ENCODE measurements around the gene TMEM175.

Gene TMEM175

DNA sequence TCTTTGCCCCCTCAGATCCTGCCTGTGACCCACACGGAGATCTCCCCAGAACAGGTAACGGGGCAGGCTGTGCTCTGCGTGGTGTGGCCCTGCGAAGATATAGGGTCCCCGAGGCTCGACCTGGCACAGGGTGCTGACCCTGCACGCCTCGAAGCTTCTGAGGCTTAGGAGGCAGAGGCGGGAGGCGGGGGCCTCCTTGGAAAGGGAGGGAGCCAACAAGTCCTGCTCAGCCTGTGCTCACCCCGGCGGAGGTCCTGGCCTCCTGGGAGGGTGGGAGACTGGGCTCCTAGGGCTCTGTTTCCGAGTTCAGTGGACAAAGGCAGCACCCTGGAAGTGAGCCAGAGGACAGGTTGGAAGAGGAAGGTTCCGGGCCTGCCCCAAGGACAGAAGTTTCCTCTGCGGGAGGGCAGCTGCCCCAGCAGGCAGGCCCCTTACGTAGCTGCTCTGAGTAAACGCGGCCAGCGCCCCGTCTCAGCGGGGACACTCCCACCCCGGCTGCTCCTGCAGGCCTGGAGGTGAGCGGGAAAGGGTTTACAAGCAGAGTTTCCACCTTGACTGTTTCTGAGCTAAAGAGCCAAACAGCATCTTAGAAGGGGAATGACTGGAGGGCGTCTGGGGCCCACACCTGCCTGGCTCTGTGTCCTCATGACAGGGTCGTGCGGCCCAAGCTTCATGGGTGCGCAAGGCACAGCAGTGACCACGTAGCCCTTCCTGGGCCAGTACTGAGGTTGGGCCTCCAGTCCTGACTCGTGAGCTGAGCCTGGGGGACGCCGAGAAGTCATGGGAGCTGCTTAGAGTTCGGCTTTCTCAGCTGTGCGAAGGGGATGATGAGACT is 16.1 kb downstream of the TMEM175 start:
- DNase-seq: no peak

DNA sequence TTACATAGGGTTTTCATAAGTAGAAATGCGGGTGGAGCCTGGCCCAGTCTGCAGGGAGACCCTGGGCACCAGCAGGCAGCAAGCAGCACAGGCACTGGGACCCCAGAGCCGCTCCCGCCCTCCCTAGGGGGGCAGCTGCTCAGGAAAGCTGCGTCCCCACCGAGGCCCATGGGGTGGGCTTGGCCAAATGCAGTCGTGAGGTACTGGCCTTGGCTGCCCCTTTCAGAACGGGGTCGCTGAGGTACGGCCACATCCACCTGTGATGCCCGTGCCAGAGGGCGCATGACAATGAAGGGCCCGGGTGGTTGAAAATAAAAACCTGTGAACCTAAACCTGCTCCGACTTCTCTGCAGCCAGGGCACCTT is 16.7 kb downstream of the TMEM175 start:
- DNase-seq: no peak

DNA sequence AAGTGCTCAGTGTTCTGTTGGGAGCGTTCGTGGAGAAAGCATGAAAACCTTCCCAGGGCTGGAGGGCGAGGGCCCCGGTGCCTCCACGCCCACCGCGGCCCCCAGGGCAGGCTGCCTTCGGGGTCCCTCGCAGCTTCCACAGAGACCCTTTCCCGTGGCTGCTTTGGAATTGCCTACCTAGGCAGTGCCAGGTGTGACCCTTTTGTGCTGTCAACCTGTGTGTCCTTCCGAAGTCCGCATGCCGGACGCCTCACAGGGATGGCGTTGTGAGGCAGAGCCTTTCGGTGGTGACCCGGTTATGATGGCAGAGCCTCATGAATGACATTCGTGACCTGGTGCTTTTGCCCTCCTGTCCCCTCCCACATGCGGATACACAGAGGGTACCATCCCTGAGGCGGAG is 17.4 kb downstream of the TMEM175 start:
- no peak for DNase-seq

DNA sequence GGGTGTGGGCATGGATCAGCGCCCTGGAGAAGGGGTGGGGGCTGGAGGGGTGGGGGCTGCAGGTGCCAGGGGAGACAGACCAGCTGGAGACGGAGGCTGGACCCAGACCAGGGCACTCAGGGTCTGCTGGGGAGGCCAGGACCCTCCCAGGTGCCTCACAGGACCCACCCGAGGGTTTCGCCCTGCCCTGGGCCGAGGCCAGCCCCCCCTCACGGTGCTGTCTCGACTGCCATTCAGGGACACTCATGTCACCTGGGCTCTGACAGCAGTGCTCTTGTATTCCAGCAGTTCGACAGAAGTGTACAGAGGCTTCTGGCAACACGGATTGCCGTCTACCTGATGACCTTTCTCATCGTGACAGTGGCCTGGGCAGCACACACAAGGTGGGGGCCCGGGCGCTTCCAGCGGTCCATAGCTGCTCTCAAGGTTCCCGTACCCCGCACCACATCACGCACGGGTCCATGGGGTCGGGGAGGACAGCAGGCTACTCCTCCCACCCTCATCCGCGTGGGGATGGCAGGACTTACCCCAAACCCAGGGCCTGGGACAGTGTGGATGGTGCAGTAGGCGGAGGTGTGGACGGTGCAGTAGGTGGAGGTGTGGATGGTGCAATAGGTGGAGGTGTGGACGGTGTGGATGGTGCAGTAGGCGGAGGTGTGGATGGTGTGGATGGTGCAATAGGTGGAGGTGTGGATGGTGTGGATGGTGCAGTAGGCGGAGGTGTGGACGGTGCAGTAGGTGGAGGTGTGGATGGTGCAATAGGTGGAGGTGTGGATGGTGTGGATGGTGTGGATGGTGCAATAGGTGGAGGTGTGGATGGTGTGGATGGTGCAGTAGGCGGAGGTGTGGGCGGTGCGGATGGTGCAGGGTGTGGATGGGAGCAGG is 18.1 kb downstream of the TMEM175 start:
- no peak for DNase-seq

DNA sequence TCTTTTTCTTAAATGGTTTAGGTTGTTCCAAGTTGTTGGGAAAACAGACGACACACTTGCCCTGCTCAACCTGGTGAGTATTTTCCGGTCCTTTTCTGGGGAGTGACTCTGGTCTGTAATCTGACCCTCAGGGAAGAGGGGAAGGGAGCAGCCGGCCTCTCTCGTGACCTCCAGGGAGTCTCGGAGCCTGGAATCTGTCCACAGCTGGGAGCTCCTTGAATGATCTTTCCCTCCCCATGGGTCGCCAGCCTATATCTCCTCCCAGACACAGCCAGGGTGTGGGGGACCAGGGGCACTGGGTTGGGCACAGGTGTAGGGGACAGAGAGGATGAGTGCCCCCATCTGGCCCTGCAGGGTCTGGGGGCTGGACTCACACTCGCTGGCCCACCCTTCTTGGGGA is 18.9 kb downstream of the TMEM175 start:
- no peak for DNase-seq

DNA sequence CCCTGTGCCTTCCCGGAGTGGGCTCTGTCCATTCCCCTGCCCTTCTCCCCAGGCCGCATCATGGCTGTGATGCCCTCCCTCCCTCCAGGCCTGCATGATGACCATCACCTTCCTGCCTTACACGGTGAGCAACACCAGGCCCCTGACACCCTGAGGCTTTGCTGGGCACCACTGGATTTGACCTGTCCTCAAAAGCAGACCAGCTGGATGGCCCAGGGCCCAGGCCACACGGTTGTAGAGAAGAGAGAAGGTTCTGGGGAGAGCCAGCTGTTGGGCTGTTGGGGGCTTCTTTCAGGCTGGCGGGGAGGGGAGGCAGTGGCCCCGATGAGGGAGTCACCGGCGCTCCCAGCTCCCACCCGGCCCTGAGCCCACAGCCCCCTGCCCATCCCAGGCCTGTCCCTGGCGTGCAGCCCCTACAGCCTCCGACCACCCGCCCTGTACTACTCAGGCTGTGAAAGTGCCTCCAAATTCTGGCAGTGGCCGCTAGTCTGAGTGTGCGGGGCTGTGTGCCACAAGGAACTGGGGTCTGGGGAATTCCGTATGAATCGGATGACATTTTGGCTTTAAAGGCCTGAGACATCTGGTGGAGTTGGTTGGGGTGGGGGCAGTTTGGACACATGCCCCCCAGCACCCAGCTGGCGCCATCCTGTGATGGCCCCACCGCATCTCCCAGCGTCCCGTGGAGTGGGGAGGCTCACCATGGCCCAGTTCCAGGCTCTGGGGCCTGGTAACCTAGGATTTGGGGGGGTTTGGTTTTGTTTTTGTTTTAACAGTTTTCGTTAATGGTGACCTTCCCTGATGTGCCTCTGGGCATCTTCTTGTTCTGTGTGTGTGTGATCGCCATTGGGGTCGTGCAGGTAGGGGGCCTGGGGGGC is 19.6 kb downstream of the TMEM175 start:
- DNase-seq: no peak

DNA sequence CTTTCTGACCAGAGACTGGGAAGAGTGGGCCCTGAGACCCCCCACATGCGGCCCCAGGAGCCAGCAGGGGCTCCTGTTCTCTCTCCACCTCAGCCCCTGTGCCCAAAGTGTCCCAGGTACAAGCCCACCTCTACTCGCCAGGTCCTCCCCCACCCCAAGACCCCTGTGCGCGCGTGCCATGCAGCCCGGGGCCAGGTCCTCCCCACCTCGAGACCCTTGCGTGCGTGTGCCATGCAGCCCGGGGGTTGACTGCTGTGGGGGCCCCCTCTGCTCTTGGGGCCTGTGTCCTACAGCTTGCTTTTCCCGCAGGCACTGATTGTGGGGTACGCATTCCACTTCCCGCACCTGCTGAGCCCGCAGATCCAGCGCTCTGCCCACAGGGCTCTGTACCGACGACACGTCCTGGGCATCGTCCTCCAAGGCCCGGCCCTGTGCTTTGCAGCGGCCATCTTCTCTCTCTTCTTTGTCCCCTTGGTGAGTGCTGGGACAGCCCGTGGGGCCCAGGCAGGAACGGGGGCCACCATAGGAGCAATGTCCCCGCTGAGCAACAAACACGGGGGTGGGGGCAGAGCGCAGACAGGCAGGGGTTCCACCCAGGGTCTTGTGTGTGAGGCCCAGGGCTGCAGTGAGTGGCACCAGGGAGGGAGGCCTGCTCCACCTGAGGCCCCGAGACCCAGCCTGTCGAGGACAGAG is 20.8 kb downstream of the TMEM175 start:
- DNase-seq: no peak

DNA sequence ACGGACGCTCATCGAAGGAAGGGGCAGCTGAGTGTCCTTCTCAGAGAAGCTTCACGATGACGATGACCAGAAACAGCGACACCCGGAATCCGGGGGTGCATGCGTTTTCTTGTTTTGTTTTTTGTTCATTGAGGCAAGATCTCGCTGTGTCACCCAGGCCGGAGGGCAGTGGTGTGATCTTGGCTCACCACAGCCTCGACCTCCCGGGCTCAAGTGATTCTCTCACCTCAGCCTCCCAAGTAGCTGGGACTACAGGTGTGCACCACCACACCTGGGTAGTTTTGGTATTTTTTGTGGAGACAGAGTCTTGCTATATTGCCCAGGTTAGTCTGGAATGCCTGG is 21.3 kb downstream of the TMEM175 start:
- DNase-seq: no peak

DNA sequence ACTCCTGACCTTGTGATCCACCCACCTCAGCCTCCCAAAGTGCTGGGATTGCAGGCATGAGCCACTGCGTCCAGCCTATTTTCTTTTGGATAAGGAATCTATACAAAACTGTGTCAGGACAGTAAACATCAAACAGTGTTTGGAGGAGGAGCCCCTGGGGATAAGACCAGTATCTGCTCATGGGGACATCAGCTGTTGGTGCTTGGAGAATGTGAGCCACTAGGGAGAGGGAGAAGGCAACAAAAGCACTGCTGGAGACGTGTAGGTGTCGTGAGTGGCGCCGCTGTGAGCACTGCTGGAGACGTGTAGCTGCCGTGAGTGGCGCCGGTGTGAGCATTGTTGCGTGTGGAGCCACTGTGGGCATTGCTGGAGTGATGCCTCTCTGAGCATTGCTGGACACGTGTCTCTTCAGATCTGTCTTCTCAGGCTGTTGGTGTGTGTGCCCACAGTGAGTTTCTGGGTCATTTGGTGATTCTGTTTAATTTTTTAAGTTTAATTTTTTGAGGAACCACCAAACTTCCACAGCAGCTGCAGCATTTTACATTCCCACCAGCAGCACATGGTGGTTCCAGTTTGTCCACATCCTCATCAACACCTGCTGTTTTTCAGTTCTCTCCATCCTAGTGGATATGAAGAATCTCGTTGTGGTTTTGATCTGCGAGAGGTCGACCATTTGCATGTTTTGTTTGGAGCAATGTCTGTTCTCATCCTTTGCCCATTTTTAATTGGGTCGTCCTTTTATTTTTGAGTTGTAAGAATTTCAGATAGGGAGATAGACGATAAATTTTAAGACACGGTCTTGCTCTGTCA is 22.2 kb downstream of the TMEM175 start:
- DNase-seq: no peak

DNA sequence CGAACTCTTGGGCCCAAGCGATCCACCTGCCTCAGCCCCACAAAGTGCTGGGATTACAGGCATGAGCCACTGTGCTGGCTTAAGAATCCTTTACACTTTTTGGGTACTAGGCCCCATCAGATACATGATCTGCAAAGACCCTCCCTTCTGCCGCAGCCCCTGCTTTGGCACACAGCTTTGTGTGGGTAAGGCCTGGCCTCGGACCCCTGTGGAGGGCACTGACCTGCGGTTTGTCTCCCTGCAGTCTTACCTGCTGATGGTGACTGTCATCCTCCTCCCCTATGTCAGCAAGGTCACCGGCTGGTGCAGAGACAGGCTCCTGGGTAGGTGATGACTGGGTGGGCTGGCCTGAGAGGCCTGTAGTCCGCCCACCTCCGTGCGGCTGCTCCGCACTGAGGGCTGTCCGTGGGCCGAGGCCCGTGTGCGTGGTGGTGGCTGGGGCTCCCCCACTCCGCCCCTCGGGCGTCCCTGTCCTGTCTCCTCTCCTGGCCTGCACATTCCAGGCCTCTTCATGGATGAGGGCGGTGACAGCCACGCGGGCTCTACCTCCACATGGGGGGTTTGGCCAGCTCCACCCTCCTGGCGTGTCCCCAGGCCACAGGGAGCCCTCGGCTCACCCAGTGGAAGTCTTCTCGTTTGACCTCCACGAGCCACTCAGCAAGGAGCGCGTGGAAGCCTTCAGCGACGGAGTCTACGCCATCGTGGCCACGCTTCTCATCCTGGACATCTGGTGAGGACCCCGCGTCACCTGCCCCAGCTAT is 23.1 kb downstream of the TMEM175 start:
- no peak for DNase-seq

DNA sequence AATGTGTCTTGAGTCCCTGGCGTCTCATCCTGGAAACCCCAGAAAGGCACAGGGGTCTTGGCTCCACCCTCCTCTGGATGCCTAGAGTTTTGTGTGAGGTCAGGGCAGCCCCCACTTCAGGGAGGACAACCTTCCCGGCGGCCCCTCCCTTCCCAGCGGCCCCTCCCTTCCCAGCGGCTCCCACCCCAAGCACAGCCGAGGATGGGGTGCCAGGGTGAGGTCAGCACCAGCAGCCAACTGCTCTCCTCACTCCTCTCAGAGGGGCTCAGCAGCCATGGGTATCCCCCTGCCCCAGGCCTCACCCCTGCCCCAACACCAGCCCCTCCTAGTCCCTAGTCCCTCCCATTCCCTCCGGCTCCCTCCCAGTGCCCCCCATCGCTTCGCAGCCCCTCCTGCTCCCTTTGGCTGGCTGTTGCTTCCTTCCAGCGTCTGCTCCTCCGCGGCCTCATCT is 23.7 kb downstream of the TMEM175 start:
- DNase-seq: no peak

DNA sequence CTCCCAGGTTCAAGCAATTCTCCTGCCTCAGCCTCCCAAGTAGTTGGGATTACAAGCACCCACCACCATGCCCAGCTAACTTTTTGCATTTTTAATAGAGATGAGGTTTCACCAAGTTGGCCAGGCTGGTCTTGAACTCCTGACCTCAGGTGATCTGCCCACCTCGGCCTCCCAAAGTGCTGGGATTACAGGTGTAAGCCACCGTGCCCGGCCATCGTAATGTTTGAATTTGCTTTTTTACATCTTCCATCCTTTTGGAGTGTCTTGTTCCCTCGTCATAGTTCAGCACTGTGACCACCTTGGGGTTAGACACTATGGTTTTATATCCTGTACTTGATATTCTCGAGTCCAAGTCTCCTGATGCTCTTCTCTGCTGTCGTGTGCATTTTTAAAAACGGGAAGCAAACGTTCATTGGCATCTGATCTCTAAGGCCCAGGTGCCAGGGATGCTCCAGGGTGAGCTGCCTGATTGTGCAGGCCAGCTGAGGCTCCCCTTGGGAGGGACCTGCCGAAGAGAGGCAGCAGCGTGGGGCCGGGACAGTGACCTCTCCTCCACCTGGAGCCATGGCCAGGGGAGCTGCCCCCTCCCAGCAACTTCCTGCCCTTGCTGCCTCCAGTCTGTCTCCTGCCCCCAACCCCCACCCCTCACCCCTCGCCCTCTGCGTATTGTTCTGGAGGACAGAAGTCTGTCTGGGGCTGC is 24.4 kb downstream of the TMEM175 start:
- DNase-seq: no peak

DNA sequence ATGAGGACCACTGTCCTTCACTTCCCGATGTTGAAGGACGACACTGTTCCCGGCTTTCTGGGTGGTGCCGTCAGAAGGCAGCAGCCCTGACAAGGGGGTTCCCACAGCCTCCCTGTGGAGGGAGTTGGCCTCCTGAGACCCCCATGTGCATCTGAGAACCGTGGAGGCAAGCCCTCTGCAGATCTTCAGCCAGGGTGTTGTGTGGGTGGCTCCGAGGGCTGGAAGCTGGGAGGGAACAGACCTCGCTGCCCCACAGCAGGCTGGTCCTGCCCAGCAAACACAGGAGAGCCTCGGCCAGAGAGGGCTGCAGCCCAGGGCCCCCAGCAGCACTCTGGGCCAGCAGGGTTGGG is 24.9 kb downstream of the TMEM175 start:
- no peak for DNase-seq

DNA sequence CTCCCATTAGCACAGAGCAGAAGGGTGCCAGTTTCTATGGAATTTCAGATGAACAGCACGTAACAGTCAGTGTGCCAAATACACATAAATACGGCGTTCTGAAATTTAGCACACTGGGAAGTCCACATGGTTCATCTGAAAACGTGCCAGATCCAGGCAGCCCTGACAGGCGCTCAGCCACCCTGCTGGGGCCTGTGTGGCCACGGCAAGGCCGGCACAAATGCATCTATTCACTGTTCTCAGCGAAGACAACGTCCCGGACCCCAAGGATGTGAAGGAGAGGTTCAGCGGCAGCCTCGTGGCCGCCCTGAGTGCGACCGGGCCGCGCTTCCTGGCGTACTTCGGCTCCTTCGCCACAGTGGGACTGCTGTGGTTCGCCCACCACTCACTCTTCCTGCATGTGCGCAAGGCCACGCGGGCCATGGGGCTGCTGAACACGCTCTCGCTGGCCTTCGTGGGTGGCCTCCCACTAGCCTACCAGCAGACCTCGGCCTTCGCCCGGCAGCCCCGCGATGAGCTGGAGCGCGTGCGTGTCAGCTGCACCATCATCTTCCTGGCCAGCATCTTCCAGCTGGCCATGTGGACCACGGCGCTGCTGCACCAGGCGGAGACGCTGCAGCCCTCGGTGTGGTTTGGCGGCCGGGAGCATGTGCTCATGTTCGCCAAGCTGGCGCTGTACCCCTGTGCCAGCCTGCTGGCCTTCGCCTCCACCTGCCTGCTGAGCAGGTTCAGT is 25.5 kb downstream of the TMEM175 start:
- DNase-seq: no peak

DNA sequence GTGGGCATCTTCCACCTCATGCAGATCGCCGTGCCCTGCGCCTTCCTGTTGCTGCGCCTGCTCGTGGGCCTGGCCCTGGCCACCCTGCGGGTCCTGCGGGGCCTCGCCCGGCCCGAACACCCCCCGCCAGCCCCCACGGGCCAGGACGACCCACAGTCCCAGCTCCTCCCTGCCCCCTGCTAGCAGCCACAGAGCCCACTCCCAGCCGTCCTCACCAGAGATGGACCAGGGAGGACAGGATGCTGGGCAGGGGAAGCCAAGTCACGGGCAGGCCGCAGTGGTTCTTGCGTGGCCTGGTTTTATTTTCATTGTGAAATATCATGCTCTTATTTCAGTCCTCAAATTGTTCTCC is 26.0 kb downstream of the TMEM175 start:
- no peak for DNase-seq

DNA sequence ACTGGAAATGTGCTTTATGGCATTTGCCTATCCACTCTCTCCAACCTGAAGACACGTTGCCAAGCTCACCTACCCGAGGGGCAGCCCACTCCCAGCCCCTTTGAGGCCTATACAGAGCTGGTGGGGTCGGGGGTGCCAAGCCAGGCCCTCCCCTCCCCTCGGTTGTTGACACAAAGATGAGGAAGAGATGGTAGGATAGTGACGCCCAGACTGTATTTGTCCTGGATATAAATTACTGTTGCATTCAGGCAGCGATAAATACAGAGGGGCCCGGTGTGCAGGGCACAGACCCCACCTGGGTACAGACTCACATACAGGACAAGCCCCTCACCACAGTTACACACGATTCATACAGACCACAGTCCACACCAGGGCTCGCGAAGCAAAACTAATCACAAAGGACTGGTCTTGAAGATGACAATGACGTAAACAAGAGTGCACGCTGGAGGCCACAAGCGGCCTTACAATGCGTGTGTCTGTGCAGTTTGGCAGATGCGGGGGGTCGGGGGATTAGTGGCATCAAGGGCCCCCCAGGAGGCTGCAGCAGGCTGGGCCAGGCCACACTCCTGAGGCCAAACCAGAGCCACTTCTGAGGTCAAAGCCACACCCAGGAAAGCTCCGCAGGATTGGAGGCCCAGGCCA is 26.6 kb downstream of the TMEM175 start:
- no peak for DNase-seq

DNA sequence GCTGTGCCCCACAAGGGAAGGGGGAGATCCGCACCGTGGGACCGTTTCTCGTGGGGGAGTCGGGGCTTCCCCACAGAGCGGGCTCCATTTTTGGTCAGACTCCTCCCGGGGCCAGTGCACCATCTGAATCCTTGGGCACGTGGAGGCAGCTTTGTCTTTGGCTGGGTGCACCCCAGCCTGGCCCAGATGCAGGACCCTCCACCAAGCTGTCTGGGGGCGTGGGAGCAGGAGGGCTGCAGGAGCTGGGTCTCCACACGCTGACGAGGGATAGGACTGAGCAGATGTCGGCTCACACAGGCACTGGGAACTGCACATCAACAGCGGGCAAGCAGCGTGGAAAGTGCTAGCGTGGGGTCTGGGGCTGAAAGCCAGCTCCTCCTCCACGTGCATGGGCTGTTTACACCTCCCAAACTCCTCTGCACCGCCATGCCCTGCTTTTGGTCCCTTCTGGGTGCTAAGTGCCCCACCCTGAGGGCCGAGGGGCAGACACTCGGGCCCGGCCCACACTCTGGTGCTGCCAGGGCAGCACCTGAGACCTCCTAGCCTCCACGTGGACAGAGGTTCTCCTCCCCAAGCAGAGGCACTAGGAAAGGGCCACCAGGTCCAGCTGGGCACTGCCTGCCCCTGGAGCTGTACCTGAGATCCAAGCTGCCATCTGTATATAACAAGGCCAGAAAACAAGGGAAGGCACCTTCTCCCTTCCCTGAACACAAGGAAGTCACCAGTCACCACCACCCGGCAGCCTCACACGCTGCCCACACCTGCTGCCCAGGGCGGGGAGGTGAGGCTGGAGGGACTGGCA is 27.3 kb downstream of the TMEM175 start:
- no peak for DNase-seq

DNA sequence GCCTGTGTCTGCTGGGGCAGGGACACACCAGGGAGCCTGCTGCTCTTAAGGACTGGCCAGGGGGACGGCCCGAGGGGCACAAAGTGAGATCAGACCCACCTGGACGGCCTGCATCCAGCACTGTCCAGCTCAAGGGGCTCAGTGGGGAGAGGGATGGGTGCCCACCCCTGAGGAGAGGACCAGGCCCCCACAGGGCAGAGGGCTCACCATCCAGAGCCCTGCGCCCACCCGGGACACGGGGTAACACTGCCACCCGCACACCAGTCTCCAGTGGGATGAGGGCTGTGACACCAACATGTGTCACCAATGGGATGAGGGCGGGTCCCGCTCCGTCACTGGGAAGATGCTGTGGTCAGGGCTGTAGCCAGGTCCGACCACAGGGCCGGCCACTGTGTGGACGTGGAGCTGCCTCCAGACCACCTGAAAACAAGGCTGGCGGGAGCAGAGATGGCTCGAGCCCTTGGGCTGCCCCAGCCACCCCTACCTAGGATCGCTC is 27.9 kb downstream of the TMEM175 start:
- DNase-seq: no peak
